A673 (cell line): ENCODE data around the gene SEPTIN10. TPM values are rescaled to one million over a fixed set of nuclear protein-coding genes. Genes with fewer than 3 reads are reported as not detected.

ENCODE experiments used
- BruUV-seq: library from RNA; stranded (reverse); fragments of 400-500 nt; replicated peaks from 2 replicates; lab custom pipeline; 2021; lab: Mats Ljungman, UMichigan
- CTCF ChIA-PET: fragments of 300-600 bp; sonication (Branson Sonifier 250); formaldehyde crosslinking; loops from one replicate; lab custom pipeline; 2022; ENCODE audit warnings: antibody characterized with exemption; lab: Charles Lee
- POLR2A ChIA-PET: fragments of 300-600 bp; sonication (Branson Sonifier 250); formaldehyde crosslinking; loops from one replicate; lab custom pipeline; 2022; ENCODE audit warnings: antibody characterized with exemption; ENCODE audit not compliant: low non-redundant PET; lab: Charles Lee
- DNase-seq: peaks from one replicate; pipeline ENCODE4 v3.0.0-alpha.2; 2015; ENCODE audit warnings: low spot score
- H3K27ac ChIP-seq: fragments of 200-600 bp; sonication (generic); 2 replicates; pipeline ENCODE4 v1.5.1; 2016; ENCODE audit warnings: mixed run types, low read depth, mild to moderate bottlenecking, mixed read lengths, antibody characterized with exemption, low read length; ENCODE audit not compliant: poor library complexity, severe bottlenecking
- H3K27me3 ChIP-seq: fragments of 200-600 bp; sonication (generic); replicated peaks from 2 replicates; pipeline ENCODE4 v1.6.1; 2017; ENCODE audit warnings: mixed run types, low read depth, mild to moderate bottlenecking, mixed read lengths, antibody characterized with exemption, low read length; ENCODE audit not compliant: insufficient read depth, poor library complexity
- H3K36me3 ChIP-seq: fragments of 200-600 bp; sonication (generic); 2 replicates; pipeline ENCODE4 v1.6.1; 2016; ENCODE audit warnings: mixed run types, mild to moderate bottlenecking, mixed read lengths, antibody characterized with exemption, low read length; ENCODE audit not compliant: insufficient read depth, poor library complexity, severe bottlenecking
- H3K4me1 ChIP-seq: fragments of 200-600 bp; sonication (generic); 2 replicates; pipeline ENCODE4 v1.6.1; 2017; ENCODE audit warnings: mixed run types, mild to moderate bottlenecking, mixed read lengths, antibody characterized with exemption, low read length; ENCODE audit not compliant: insufficient read depth, poor library complexity, severe bottlenecking
- H3K4me3 ChIP-seq: fragments of 200-600 bp; sonication (generic); 2 replicates; pipeline ENCODE4 v1.5.1; 2016; ENCODE audit warnings: low read depth, mixed run types, mild to moderate bottlenecking, mixed read lengths, low read length; ENCODE audit not compliant: poor library complexity, severe bottlenecking
- H3K9me3 ChIP-seq: fragments of 200-600 bp; sonication (generic); 2 replicates; pipeline ENCODE4 v1.6.1; 2016; ENCODE audit warnings: mixed run types, low read depth, mild to moderate bottlenecking, mixed read lengths, antibody characterized with exemption, low read length; ENCODE audit not compliant: poor library complexity, severe bottlenecking
- EZH2 ChIP-seq: fragments of 200-600 bp; sonication (generic); IDR thresholded peaks from 2 replicates; pipeline ENCODE4 v1.6.1; 2017; ENCODE audit warnings: borderline replicate concordance, low read depth, mild to moderate bottlenecking, mixed read lengths, antibody characterized with exemption, low read length; ENCODE audit not compliant: poor library complexity, severe bottlenecking
- intact Hi-C: fragments of 100-400 bp; cut with micrococcal nuclease; formaldehyde crosslinking; loops from one replicate; pipeline ENCODE4 v1.10.0; 2022; ENCODE audit not compliant: unreplicated experiment
- total RNA-seq: library from RNA; stranded (reverse); gene quantifications from 2 replicates; pipeline ENCODE4 v1.2.3, GENCODE V29; 2021
- TF ChIP-seq, protein P1 (sequence below): fragments of 300-800, 200-600 bp; sonication (generic); conservative IDR thresholded peaks from 2 replicates; pipeline ENCODE4 v1.5.1; 2017; ENCODE audit warnings: low read depth, mild to moderate bottlenecking, antibody characterized with exemption, low read length, moderate library complexity, mixed read lengths

SEPTIN10 gene
- total RNA-seq, 1 experiment from 2014 or later, result 118 TPM

DNA sequence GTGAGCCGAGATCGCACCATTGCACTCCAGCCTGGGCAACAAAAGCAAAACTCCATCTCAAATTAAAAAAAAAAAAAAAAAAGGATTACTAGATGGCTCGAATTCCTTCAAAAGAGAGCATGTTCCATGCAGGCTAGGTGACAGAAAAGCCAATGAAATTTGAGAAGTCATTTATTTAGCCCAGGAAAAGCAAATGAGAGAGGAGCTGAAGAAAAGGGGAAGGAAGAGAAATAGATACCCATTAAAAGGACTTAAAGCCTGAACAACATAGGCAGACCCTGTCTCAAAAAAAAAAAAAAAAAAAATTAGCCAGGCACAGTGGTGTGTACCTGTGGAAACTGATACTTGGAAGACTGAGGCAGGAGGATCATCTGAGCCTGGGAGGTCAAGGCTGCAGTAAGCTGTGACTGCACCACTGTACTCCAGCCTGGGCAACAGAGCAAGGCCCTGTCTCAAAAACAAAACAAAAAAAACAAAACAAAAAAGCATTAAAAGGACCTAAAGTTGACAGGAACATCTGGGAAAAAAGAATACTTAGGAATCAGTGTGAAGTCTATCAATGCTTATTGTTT is 11.1 kb downstream of the SEPTIN10 start:
- intact Hi-C loops, result no loop called here
- DNase-seq, result peak; percentile 37
- H3K36me3 ChIP-seq, result no peaks in the 10 kb centered on the region
- CTCF ChIA-PET, result no interaction called here
- H3K4me1 ChIP-seq, result peaks cover 39% of the 10 kb centered on the region
- H3K27me3 ChIP-seq, result no peaks in the 10 kb centered on the region
- POLR2A ChIA-PET, result no interaction called here
- TF ChIP-seq, protein P1, sequence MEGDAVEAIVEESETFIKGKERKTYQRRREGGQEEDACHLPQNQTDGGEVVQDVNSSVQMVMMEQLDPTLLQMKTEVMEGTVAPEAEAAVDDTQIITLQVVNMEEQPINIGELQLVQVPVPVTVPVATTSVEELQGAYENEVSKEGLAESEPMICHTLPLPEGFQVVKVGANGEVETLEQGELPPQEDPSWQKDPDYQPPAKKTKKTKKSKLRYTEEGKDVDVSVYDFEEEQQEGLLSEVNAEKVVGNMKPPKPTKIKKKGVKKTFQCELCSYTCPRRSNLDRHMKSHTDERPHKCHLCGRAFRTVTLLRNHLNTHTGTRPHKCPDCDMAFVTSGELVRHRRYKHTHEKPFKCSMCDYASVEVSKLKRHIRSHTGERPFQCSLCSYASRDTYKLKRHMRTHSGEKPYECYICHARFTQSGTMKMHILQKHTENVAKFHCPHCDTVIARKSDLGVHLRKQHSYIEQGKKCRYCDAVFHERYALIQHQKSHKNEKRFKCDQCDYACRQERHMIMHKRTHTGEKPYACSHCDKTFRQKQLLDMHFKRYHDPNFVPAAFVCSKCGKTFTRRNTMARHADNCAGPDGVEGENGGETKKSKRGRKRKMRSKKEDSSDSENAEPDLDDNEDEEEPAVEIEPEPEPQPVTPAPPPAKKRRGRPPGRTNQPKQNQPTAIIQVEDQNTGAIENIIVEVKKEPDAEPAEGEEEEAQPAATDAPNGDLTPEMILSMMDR, result no peak
- no peak for TF ChIP-seq EZH2
- H3K4me3 ChIP-seq, result no peak overlapping the region
- peak overlapping the region; percentile 46 for H3K27ac ChIP-seq
- BruUV-seq, result no TSS peak
- no peaks in the 10 kb centered on the region for H3K9me3 ChIP-seq

DNA sequence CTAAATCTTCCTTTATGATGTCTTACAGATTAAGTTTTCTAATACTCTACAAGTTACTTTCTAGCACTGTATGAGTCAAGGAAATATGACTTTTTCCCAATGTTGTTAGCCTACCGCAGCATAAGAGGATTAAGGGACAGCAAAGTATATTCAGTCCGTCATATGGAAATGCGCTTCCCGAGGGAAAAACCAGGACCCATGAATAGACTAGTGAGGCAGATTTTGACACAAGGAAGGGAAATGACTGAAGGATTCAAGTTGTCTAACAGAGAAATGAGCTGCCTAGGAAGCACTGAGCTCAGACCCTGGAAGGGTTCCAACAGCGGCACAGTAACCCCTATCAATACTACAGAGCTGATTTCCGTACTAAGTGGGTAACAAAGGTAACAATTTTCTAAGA is 12.0 kb downstream of the SEPTIN10 start:
- H3K4me1 ChIP-seq, result peaks cover 34% of the 10 kb centered on the region
- DNase-seq, result peak; percentile 93
- CTCF ChIA-PET, result no interaction called here
- no peaks in the 10 kb centered on the region for H3K27me3 ChIP-seq
- H3K27ac ChIP-seq, result peak overlapping the region; percentile 46
- TF ChIP-seq EZH2, result no peak
- TF ChIP-seq, protein P1, result no peak
- no peaks in the 10 kb centered on the region for H3K36me3 ChIP-seq
- no peaks in the 10 kb centered on the region for H3K9me3 ChIP-seq
- BruUV-seq, result no TSS peak
- intact Hi-C loops, result no loop called here
- POLR2A ChIA-PET, result interaction anchor here (0.6 kb wide), 2 partner anchors 20 to 47 kb away, joined by 3 read pairs; no protein-coding TSS in a partner anchor
- peak overlapping the region; percentile 7 for H3K4me3 ChIP-seq

GRCh38 chr2:109597283-109597682 is 16.5 kb downstream of the SEPTIN10 start:
- BruUV-seq, result no TSS peak
- intact Hi-C loops, result no loop called here
- ChIA-PET CTCF (no interaction called here), POLR2A (no interaction called here)
- no peak for DNase-seq
- TF ChIP-seq EZH2, result no peak
- TF ChIP-seq, protein P1, result no peak
- peaks cover 27% of the 10 kb centered on the region for H3K4me1 ChIP-seq
- H3K4me3 ChIP-seq, result no peak overlapping the region
- H3K36me3 ChIP-seq, result no peaks in the 10 kb centered on the region
- H3K9me3 ChIP-seq, result no peaks in the 10 kb centered on the region
- no peak overlapping the region for H3K27ac ChIP-seq
- no peaks in the 10 kb centered on the region for H3K27me3 ChIP-seq
